Right lobe of liver (tissue), 6 donors: ENCODE measurements around the gene IVL. TPM values are rescaled to one million over a fixed set of nuclear protein-coding genes. Genes with fewer than 3 reads are reported as not detected.

Experiments used
- ATAC-seq, 4 donors: fragments of 200-7000 bp; cut with Tn5 transposase; one replicate each; pipeline ENCODE4 v1.9.1; 2020; ENCODE audit warnings: mild to moderate bottlenecking in 4 of 4, moderate library complexity in 4 of 4
- DNase-seq, 3 donors: peaks; one replicate each; pipeline ENCODE4 v3.0.0-alpha.2; 2020
- H3K27ac ChIP-seq, 3 donors: fragments of 200-600 bp; one replicate each; pipeline ENCODE4 v1.8.0; 2022
- H3K27me3 ChIP-seq, 2 donors: fragments of 200-600 bp; one replicate each; pipeline ENCODE4 v1.8.0; 2022
- H3K36me3 ChIP-seq, 4 donors: fragments of 200-600 bp; sonication (generic) in 1 of 4; one replicate each; pipeline versions ENCODE4 v1.5.1 to v1.8.0; 2017 to 2022; ENCODE audit warnings: control low read depth in 1 of 4
- H3K4me1 ChIP-seq, 4 donors: fragments of 200-600 bp; sonication (generic) in 1 of 4; one replicate each; pipeline versions ENCODE4 v1.5.1 to v1.8.0; 2017 to 2022; ENCODE audit warnings: control low read depth in 1 of 4
- H3K4me3 ChIP-seq, 3 donors: fragments of 200-600 bp; one replicate each; pipeline ENCODE4 v1.8.0; 2022
- H3K9me3 ChIP-seq, 4 donors: fragments of 200-600 bp; sonication (generic) in 1 of 4; one replicate each; pipeline versions ENCODE4 v1.5.1 to v1.8.0; 2017 to 2022; ENCODE audit warnings: control low read depth in 1 of 4
- POLR2A ChIP-seq: fragments of 450-650 bp; IDR thresholded peaks from one replicate; pipeline ENCODE4 v1.6.1; 2017; ENCODE audit warnings: antibody characterized with exemption, mild to moderate bottlenecking
- WGBS: methylation state at CpG from one replicate; pipeline ENCODE4 v1.1.6; 2018; ENCODE audit warnings: low coverage, low lambda C conversion rate; ENCODE audit not compliant: insufficient coverage; ENCODE audit errors: missing lambda C conversion rate; 5-methylcytosine and 5-hydroxymethylcytosine counted together
- intact Hi-C, 2 donors: fragments of 100-400 bp; cut with DNase I; formaldehyde crosslinking; loops; one replicate each; pipeline versions ENCODE4 v1.11.2 to v1.14.1; 2022
- total RNA-seq, 6 experiments: library from RNA; depleted of rRNA in 2 of 6; stranded (reverse); fragments of >200 nt in 2 of 6; fragmentation: NEBNext Ultra II Directional in 3 of 6; extraction: Animal tissue kit (Norgen Biotek cat#: 25700) in 3 of 6; gene quantifications; one replicate each; pipeline versions ENCODE4 v1.1.0 to v1.2.4, GENCODE V29; 2016 to 2023
- TF ChIP-seq, protein P1 (sequence below), 4 donors: fragments of 200-600 bp in 3 of 4; fragments of 450-650 bp in 1 of 4; IDR thresholded peaks; one replicate each; pipeline versions ENCODE4 v1.5.1 to v1.8.0; 2016 to 2022; ENCODE audit warnings: antibody characterized with exemption in 4 of 4, mild to moderate bottlenecking in 2 of 4
- donor health status: DM: no; HTN: yes; CAD: no.
- donor health status: DM: no; HTN: no; CAD: no.
- donor health status: DM: no; HTN: no; CAD: no.
- donor health status: DM: no; HTN: yes; CAD: no.
- donor health status: DM: no; HTN: yes; CAD: no.

Gene IVL
- total RNA-seq, 6 experiments from 2014 or later = not detected

DNA sequence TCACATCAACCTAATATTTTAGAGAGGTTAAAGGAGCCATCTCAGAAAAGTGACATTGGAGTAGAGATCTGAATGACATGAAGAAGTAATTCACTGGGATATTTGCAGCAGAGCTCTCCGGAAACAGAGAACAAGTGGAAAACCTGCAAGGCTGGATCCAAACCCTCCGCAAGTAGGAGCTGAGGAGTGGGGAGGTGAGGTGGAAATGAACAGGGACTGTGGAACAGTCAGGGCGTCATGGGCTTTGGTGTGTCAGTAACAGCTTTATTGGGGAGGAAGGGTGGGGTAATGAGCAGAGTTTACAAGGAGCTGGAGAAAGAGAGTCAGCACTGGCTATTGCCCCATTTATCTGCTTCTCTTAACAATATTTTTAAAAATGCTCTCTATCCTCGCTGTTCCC lies 9.3 kb upstream of the IVL start:
- 56% methylated on average over 4 of the region's 4 CpGs for WGBS
- no peak for ATAC-seq

DNA sequence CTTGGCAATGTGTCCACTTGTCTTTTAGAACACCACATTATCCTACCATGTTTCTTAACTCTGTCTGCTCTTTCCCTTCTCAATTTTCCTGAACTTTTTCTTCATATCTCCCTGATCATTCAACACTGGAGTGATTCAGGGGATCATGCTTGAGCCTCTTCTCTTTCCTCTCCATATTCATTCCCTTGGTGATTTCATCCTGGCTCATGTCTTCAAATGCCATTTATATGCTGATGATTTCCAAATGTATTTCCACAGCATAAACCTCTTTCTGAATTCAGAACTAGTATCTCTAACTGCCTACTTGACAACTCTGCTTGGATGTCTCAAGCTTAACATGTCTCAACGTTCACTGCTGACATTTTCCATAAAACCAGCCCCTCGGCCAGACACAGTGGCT lies 8.5 kb upstream of the IVL start:
- H3K9me3 ChIP-seq = no peaks in the 10 kb centered on the region
- WGBS = 63% methylated on average over 1 of the region's 2 CpGs
- TF ChIP-seq, protein P1, sequence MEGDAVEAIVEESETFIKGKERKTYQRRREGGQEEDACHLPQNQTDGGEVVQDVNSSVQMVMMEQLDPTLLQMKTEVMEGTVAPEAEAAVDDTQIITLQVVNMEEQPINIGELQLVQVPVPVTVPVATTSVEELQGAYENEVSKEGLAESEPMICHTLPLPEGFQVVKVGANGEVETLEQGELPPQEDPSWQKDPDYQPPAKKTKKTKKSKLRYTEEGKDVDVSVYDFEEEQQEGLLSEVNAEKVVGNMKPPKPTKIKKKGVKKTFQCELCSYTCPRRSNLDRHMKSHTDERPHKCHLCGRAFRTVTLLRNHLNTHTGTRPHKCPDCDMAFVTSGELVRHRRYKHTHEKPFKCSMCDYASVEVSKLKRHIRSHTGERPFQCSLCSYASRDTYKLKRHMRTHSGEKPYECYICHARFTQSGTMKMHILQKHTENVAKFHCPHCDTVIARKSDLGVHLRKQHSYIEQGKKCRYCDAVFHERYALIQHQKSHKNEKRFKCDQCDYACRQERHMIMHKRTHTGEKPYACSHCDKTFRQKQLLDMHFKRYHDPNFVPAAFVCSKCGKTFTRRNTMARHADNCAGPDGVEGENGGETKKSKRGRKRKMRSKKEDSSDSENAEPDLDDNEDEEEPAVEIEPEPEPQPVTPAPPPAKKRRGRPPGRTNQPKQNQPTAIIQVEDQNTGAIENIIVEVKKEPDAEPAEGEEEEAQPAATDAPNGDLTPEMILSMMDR (IDR thresholded peaks at IDR 0.05) = no peak
- TF ChIP-seq POLR2A = no peak
- ATAC-seq = no peak
- H3K27me3 ChIP-seq = no peaks in the 10 kb centered on the region
- no peak for DNase-seq
- no peak overlapping the region for H3K4me3 ChIP-seq
- no peaks in the 10 kb centered on the region for H3K4me1 ChIP-seq
- no peak overlapping the region for H3K27ac ChIP-seq
- intact Hi-C loops = no loop called here
- H3K36me3 ChIP-seq = no peaks in the 10 kb centered on the region

More for the DNA sequence above, 9.3 kb upstream of the IVL start:
- Histone ChIP-seq H3K27ac (no peak overlapping the region), H3K4me3 (no peak overlapping the region), H3K27me3 (no peaks in the 10 kb centered on the region), H3K36me3 (no peaks in the 10 kb centered on the region), H3K4me1 (no peaks in the 10 kb centered on the region), H3K9me3 (no peaks in the 10 kb centered on the region)
- TF ChIP-seq, protein P1 (IDR thresholded peaks at IDR 0.05) = no peak
- TF ChIP-seq POLR2A = no peak
- no peak for DNase-seq
- intact Hi-C loops = no loop called here

DNA sequence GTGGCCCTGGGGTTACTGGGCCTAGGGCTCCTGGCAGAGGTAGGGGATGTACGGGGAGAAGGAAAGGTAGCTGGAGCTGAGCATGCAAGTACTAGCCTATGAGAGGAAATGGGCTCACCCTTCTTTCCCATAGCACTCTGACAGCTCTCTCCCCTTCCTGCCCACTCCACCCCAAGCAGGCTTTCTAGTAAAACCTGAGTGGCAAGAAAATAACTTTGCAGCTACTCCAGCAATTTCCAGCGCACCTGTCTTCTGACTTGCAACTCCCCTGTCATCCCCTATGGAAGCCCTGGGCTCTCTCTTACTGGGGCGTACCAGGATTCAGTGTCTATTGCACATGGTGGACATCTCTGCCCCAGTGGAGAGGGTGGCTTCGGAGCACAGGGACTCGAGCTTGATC lies 6.7 kb upstream of the IVL start:
- intact Hi-C loops = no loop called here
- Histone ChIP-seq H3K4me1 (no peaks in the 10 kb centered on the region), H3K9me3 (no peaks in the 10 kb centered on the region), H3K4me3 (no peak overlapping the region), H3K27me3 (no peaks in the 10 kb centered on the region), H3K36me3 (no peaks in the 10 kb centered on the region), H3K27ac (no peak overlapping the region)
- TF ChIP-seq, protein P1 (IDR thresholded peaks at IDR 0.05) = no peak
- no peak for TF ChIP-seq POLR2A
- ATAC-seq (no peak), DNase-seq (no peak)
- 25% methylated on average over 3 of the region's 5 CpGs for WGBS

DNA sequence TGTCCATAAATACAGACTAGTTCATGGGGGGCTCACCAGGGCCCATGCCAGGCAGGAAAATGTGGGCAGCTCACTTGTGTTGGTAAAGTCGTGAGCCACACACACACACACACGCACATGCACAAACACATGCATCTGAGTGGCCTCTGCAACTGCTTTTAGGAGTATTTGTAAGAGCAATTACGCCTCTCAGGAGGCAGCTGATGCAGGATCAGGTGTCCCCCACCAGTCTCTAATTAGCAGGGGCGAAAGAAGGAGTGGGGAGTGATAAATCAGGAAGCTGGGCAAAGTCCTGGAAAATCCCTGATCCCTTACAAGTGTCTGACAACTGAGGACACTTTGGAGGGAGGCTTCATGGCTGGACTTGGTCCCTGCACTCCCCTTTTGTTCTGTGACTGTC lies 5.7 kb upstream of the IVL start:
- H3K27me3 ChIP-seq = no peaks in the 10 kb centered on the region
- no peak for ATAC-seq
- DNase-seq = no peak
- H3K4me1 ChIP-seq = no peaks in the 10 kb centered on the region
- TF ChIP-seq POLR2A = no peak
- TF ChIP-seq, protein P1 (IDR thresholded peaks at IDR 0.05) = no peak
- no peak overlapping the region for H3K4me3 ChIP-seq
- intact Hi-C loops = no loop called here
- H3K27ac ChIP-seq = no peak overlapping the region
- WGBS = 54% methylated on average over 2 of the region's 4 CpGs
- H3K9me3 ChIP-seq = no peaks in the 10 kb centered on the region
- no peaks in the 10 kb centered on the region for H3K36me3 ChIP-seq
